ENCODE results near the gene PBX1. TPM values are rescaled to one million over a fixed set of nuclear protein-coding genes. Genes with fewer than 3 reads are reported as not detected.
A peak's percentile ranks its signal among the peaks of the same experiment; 100 is the strongest.

The PBX1 gene
- total RNA-seq, 6 experiments from 2014 or later: 3.1 to 7.9 (median 6.9) TPM

- Histone ChIP-seq H3K36me3 (no peaks in the 10 kb centered on the region), H3K27ac (no peak overlapping the region), H3K4me3 (no peak overlapping the region), H3K27me3 (no peaks in the 10 kb centered on the region), H3K4me1 (peaks cover 0 to 16% (median 0%) of the 10 kb centered on the region in 4 donors), H3K9me3 (no peaks in the 10 kb centered on the region)
- TF ChIP-seq POLR2A (IDR thresholded peaks at IDR 0.05): no peak
- no peak for TF ChIP-seq CTCF (IDR thresholded peaks at IDR 0.05)
- ATAC-seq: no peak
- no peak for DNase-seq
- WGBS (ENCODE audit: insufficient coverage, low coverage, low lambda C conversion rate, missing lambda C conversion rate): 67% methylated on average over 2 of the region's 3 CpGs
- intact Hi-C loops (cut with DNase I): no loop called here
These were observed 77.8 kb downstream of the PBX1 start for GRCh38 chr1:164636757-164637156.

- 66% methylated on average over 9 of the region's 13 CpGs for WGBS (ENCODE audit: insufficient coverage, low coverage, low lambda C conversion rate, missing lambda C conversion rate)
- no peaks in the 10 kb centered on the region for H3K9me3 ChIP-seq
- no peaks in the 10 kb centered on the region for H3K27me3 ChIP-seq
- intact Hi-C loops (cut with DNase I): no loop called here
- H3K4me3 ChIP-seq: no peak overlapping the region
- no peak for DNase-seq
- ATAC-seq: peak in 1 of 4 donors; percentile 41
- H3K27ac ChIP-seq: no peak overlapping the region
- TF ChIP-seq POLR2A (IDR thresholded peaks at IDR 0.05) (no peak), CTCF (IDR thresholded peaks at IDR 0.05) (no peak)
- peaks cover 0 to 16% (median 0%) of the 10 kb centered on the region in 4 donors for H3K4me1 ChIP-seq
- H3K36me3 ChIP-seq: no peaks in the 10 kb centered on the region
These were observed 78.7 kb downstream of the PBX1 start for GRCh38 chr1:164637461-164638375.

- Histone ChIP-seq H3K4me1 (peaks cover 0 to 16% (median 0%) of the 10 kb centered on the region in 4 donors), H3K27me3 (no peaks in the 10 kb centered on the region), H3K27ac (no peak overlapping the region), H3K36me3 (no peaks in the 10 kb centered on the region), H3K4me3 (no peak overlapping the region), H3K9me3 (no peaks in the 10 kb centered on the region)
- TF ChIP-seq POLR2A (IDR thresholded peaks at IDR 0.05) (no peak), CTCF (IDR thresholded peaks at IDR 0.05) (no peak)
- no peak for DNase-seq
- intact Hi-C loops (cut with DNase I): no loop called here
- 58% methylated on average over 10 of the region's 14 CpGs for WGBS (ENCODE audit: insufficient coverage, low coverage, low lambda C conversion rate, missing lambda C conversion rate)
- ATAC-seq: peak in 3 of 4 donors; percentile 52 to 66 (median 62)
These were observed 79.7 kb downstream of the PBX1 start for GRCh38 chr1:164638492-164639202.

DNA sequence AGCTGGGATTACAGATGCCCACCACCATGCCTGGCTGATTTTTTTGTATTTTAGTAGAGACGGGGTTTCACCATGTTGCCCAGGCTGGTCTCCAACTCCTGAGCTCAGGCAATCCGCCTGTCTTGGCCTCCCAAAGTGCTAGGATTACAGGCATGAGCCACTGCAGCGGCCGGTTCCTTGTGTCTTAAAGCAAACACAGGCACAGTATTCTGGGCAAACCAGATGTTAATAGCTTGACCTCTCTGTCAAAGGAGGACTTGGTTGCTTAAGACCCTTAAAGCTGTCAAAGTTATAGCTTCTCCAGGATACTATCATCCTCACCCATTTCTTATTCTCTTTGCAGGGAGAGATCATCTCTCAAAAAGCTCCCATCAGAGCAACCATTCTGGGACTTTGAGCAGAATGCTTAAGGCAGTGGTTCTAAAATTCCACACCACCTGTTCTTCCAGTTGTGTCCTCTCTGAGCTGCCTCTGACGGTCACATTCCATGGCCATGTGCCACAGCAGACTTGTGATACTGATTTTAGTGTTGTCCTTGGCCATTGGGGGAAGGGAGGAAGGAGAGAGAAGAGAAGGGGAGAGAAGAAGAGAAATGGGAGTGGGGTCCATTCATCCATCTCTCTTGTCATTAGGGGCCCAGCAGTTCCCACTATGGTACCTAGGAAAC is 81.8 kb downstream of the PBX1 start:
- no peak for TF ChIP-seq POLR2A (IDR thresholded peaks at IDR 0.05)
- no peak for TF ChIP-seq CTCF (IDR thresholded peaks at IDR 0.05)
- 83% methylated on average over 2 of the region's 5 CpGs for WGBS (ENCODE audit: insufficient coverage, low coverage, low lambda C conversion rate, missing lambda C conversion rate)
- H3K36me3 ChIP-seq: no peaks in the 10 kb centered on the region
- ATAC-seq: no peak
- no peak for DNase-seq
- intact Hi-C loops (cut with DNase I): no loop called here
- H3K4me3 ChIP-seq: no peak overlapping the region
- no peak overlapping the region for H3K27ac ChIP-seq
- H3K9me3 ChIP-seq: no peaks in the 10 kb centered on the region
- H3K27me3 ChIP-seq: no peaks in the 10 kb centered on the region
- H3K4me1 ChIP-seq: peaks cover 0 to 10% (median 0%) of the 10 kb centered on the region in 4 donors

All from right lobe of liver (tissue), 6 donors.